Choroid plexus epithelial cell (primary cell): Measurements from ENCODE around the gene KCTD10.
A peak's percentile ranks its signal among the peaks of the same experiment; 100 is the strongest.

Experiments
- DNase-seq: peaks from one replicate; pipeline ENCODE4 v3.0.0-alpha.2; 2010; ENCODE audit warnings: low read depth
- H3K4me3 ChIP-seq: 2 replicates; pipeline ENCODE4 v1.5.1; 2011; ENCODE audit warnings: low read depth, mild to moderate bottlenecking, control low read depth, low read length, moderate library complexity
- TF ChIP-seq, protein P1 (sequence below): conservative IDR thresholded peaks from 2 replicates; pipeline ENCODE4 v1.5.1; 2011; ENCODE audit warnings: low read depth, mild to moderate bottlenecking, control low read depth, inconsistent platforms, low read length, moderate library complexity

KCTD10 gene

DNA sequence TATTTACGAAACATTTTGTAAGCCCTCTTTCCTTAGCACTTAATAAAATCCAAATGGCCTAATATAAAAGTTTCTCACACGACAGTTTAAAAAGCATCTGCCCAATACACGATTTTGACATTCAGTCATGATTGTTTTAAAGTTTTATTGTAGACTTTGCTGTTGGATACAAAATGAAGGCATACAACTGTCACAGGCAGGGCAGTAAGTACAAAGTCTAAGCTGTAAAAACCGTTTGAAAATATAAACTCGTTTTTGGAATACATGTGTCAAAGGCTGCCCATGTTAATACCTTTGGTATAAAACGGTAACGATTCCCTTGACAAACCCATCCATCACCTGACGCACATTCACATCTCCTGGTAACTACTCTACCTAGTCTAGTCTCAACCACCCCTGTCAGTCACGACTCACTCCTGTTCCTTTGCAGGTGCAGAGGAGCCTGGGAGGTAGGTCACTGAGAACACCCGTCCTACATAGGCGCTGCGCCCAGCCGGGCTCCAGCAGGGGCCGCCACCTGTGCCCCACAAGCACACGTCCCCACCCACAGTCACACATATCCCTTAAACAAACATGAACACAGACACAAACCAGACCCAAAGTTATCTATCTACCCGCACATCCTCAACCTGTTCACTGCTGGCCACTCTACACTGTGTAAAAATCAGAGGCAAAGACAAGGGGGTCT, 27.1 kb downstream of the KCTD10 start:
- no peak overlapping the region for H3K4me3 ChIP-seq
- no peak for DNase-seq
- TF ChIP-seq, protein P1, sequence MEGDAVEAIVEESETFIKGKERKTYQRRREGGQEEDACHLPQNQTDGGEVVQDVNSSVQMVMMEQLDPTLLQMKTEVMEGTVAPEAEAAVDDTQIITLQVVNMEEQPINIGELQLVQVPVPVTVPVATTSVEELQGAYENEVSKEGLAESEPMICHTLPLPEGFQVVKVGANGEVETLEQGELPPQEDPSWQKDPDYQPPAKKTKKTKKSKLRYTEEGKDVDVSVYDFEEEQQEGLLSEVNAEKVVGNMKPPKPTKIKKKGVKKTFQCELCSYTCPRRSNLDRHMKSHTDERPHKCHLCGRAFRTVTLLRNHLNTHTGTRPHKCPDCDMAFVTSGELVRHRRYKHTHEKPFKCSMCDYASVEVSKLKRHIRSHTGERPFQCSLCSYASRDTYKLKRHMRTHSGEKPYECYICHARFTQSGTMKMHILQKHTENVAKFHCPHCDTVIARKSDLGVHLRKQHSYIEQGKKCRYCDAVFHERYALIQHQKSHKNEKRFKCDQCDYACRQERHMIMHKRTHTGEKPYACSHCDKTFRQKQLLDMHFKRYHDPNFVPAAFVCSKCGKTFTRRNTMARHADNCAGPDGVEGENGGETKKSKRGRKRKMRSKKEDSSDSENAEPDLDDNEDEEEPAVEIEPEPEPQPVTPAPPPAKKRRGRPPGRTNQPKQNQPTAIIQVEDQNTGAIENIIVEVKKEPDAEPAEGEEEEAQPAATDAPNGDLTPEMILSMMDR = no peak

DNA sequence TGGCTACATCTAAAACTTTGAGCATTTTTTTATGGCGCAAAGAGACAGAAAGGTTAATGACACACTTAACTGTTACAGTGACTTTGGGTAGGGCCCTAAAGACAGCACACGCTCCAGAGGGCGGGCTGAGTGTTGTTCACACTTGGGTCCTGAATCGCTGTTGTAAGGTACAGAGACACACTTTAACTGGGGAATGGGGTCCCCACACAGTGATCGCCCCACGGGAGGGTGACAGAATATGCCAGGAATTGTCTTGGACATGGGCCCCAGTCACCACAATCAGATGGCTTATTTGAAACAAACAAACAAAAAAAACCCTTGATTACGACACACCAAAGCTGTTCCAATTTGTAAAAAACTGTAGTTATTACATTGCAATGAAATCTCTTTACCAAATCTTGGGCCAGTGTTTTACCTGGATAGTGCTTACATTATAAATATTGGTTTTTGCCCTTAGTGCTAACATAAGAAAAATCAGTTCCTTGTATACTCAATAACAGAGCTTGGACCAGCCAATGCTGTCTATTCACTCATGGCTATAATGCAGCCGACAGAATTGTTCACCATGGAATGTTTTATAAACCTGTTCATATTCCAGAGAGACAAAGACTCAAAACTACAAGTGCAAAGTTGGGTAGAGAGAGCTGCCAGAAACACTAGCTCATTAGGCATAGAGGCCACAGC, 28.3 kb downstream of the KCTD10 start:
- no peak for DNase-seq
- H3K4me3 ChIP-seq = no peak overlapping the region
- TF ChIP-seq, protein P1 = no peak

DNA sequence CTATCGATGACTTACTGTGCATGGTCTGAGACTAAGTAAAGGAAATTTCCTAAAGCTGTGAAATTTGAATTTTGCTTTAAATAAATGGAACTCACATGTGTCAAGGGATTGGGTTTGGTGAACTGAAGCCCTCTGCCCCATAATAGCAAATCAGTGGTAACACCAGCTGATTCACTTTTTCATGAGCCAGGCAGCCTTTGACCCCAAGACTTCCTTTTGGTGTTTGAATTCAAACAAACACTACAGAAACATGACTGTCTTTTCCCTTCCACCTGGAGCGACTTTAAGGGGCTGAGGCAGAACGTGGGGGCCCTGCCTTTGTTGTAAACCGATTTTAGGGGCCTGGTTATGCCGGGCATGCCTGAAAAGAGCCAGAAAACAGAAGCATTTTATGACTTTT, 28.8 kb downstream of the KCTD10 start:
- peak; percentile 60 for DNase-seq
- no peak overlapping the region for H3K4me3 ChIP-seq
- TF ChIP-seq, protein P1 = no peak

DNA sequence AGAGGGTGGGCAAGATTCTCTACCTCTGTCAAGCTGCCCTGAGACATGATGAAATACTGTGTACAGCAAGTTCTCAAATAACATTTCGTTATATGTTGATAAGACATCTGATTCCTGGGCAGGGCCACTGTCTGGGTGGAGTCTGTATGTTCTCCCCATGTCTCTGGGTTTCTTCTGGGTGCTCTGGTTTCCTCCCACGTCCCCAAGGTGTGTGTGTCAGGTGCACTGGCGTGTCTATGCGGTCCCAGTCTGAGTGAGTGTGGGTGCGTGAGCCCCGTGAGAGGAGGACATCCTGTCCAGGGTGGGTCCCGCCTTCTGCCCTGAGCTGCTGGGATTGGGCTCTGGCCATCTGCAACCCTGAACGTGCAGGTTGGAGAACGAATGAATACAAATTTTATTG, 29.6 kb downstream of the KCTD10 start:
- TF ChIP-seq, protein P1 = no peak

DNA sequence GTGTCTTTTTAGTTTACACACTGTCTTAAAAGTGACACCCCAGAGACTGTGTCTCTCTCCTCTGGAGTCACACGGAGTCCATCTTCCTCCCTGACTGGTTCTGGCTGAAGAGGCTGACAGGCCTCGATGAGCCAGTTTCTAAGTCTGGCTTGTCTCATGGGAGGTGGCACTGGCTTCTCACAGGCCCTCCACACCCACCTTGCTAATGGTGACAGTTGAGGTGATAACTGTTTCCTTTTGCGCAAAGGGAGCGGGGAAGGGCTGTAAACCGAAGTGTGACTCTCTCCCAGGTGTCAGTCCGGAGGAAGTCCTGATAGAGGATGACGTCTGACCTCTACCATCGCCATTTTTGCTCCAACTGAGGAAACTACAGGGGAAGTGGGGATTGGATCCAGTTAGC, 30.2 kb downstream of the KCTD10 start:
- TF ChIP-seq, protein P1 = no peak
- no peak for DNase-seq
- H3K4me3 ChIP-seq = no peak overlapping the region

More for the DNA sequence above, 29.6 kb downstream of the KCTD10 start:
- no peak overlapping the region for H3K4me3 ChIP-seq
- DNase-seq = no peak

DNA sequence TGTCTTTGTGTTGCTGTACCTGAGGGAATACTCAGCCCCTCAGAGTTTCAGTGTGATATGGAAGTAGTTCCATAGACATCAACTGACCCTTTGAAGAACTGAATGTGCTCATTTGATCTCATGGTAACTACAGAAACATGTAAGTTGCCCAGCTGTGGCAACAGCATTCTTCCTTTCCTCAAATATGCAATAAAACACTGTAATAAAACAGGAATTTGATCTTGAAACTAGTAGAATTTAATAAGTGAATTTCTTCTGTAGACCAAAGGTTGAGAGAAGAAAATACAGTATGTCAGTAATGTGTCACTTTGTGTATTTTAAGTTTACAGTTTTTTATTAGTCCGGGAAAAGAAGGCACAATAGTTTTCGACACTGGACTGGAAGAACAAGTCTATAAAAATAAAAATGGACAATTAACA, 31.9 kb downstream of the KCTD10 start:
- TF ChIP-seq, protein P1 = no peak
- DNase-seq = peak; percentile 77
- no peak overlapping the region for H3K4me3 ChIP-seq

DNA sequence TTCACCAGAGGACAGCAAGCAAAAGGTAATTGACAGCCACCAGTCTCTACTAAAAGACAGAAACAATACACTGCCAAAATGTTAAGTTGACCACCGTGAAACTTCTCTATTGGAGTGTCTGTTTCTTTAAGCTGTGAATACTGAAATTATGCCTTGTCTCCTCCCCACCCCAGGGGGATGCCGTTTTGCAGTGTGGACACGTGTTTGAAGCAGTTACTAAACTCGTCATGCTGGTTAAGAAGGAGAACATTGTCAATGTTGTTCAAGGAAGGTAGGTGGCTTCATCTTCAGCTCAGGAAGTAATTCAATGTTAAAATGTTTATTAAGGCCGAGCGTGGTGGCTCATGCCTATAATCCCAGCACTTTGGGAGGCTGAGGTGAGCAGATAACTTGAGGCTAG, 32.8 kb downstream of the KCTD10 start:
- no peak overlapping the region for H3K4me3 ChIP-seq
- TF ChIP-seq, protein P1 = no peak
- DNase-seq = peak; percentile 31
